PC-3 (cell line): Measurements from ENCODE around the gene CSTPP1. TPM values are rescaled to one million over a fixed set of nuclear protein-coding genes. Genes with fewer than 3 reads are reported as not detected.

Source experiments
- ATAC-seq: fragments of 200-7000 bp; cut with Tn5 transposase; 2 replicates; pipeline ENCODE4 v1.9.1; 2020; ENCODE audit warnings: mild to moderate bottlenecking, moderate library complexity
- Bru-seq: library from RNA; stranded (reverse); fragments of 400-500 nt; gene quantifications from one replicate; lab custom pipeline; 2021; lab: Mats Ljungman, UMichigan
- BruChase-seq, 2 experiments: library from RNA; stranded (reverse); fragments of 400-500 nt; gene quantifications; one replicate each; lab custom pipeline; 2021; lab: Mats Ljungman, UMichigan
- BruUV-seq: library from RNA; stranded (reverse); fragments of 400-500 nt; replicated peaks from 2 replicates; lab custom pipeline; 2021; lab: Mats Ljungman, UMichigan
- CTCF ChIA-PET: fragments of 300-600 bp; sonication (Branson Sonifier 250); formaldehyde crosslinking; loops from one replicate; lab custom pipeline; 2022; ENCODE audit warnings: antibody characterized with exemption; lab: Charles Lee
- POLR2A ChIA-PET: fragments of 300-600 bp; sonication (Branson Sonifier 250); formaldehyde crosslinking; loops from one replicate; lab custom pipeline; 2022; ENCODE audit warnings: antibody characterized with exemption; ENCODE audit not compliant: unreplicated experiment; lab: Charles Lee
- DNase-seq: peaks from one replicate; pipeline ENCODE4 v3.0.0-alpha.2; 2015
- H2AFZ ChIP-seq: fragments of 300-600 bp; sonication (generic); 2 replicates; pipeline ENCODE4 v1.6.0; 2016; ENCODE audit warnings: antibody characterized with exemption, low read length
- H3F3A ChIP-seq: fragments of 300-600 bp; sonication (generic); one replicate; pipeline ENCODE4 v1.6.0; 2017; ENCODE audit warnings: antibody characterized with exemption, low read length, control low read depth, mild to moderate bottlenecking; ENCODE audit not compliant: unreplicated experiment
- H3K27ac ChIP-seq: fragments of 300-600 bp; sonication (generic); 2 replicates; pipeline ENCODE4 v1.5.1; 2016; ENCODE audit warnings: mild to moderate bottlenecking, low read length
- H3K27me3 ChIP-seq: fragments of 300-600 bp; sonication (generic); 2 replicates; pipeline ENCODE4 v1.6.1; 2016; ENCODE audit warnings: low read length, mixed read lengths
- H3K36me3 ChIP-seq: fragments of 300-600 bp; sonication (generic); 2 replicates; pipeline ENCODE4 v1.6.1; 2016; ENCODE audit warnings: low read depth, mixed run types, low read length, mixed read lengths
- H3K4me1 ChIP-seq: fragments of 300-600 bp; sonication (generic); 2 replicates; pipeline ENCODE4 v1.5.1; 2016; ENCODE audit warnings: low read length; ENCODE audit not compliant: insufficient read depth
- H3K4me2 ChIP-seq: fragments of 300-600 bp; sonication (generic); 2 replicates; pipeline ENCODE4 v1.6.0; 2016; ENCODE audit warnings: low read length
- H3K4me3 ChIP-seq: fragments of 300-600 bp; sonication (generic); 2 replicates; pipeline ENCODE4 v1.5.1; 2016; ENCODE audit warnings: mild to moderate bottlenecking, low read length, mixed read lengths
- H3K79me2 ChIP-seq: fragments of 300-600 bp; sonication (generic); 2 replicates; pipeline ENCODE4 v1.6.1; 2017; ENCODE audit warnings: low read length, mixed read lengths
- H3K9ac ChIP-seq: fragments of 300-600 bp; sonication (generic); 2 replicates; pipeline ENCODE4 v1.6.0; 2016; ENCODE audit warnings: mild to moderate bottlenecking, low read length
- H3K9me2 ChIP-seq: fragments of 300-600 bp; sonication (generic); replicated peaks from 2 replicates; pipeline ENCODE4 v1.6.1; 2016; ENCODE audit warnings: mixed run types, low read length, mixed read lengths
- H3K9me3 ChIP-seq: fragments of 300-600 bp; sonication (generic); 2 replicates; pipeline ENCODE4 v1.6.1; 2016; ENCODE audit warnings: low read length, mixed read lengths
- H4K20me1 ChIP-seq: fragments of 300-600 bp; sonication (generic); 2 replicates; pipeline ENCODE4 v1.6.1; 2016; ENCODE audit warnings: low read length, mixed read lengths
- CTCF ChIP-seq: fragments of 300-600 bp; sonication (generic); conservative IDR thresholded peaks from 2 replicates; pipeline ENCODE4 v1.5.1; 2017; ENCODE audit warnings: antibody characterized with exemption, low read depth, mild to moderate bottlenecking, low read length
- EZH2 ChIP-seq: fragments of 300-600 bp; sonication (generic); IDR thresholded peaks from one replicate; pipeline ENCODE4 v1.6.1; 2017; ENCODE audit warnings: antibody characterized with exemption, mild to moderate bottlenecking, low read length; ENCODE audit not compliant: unreplicated experiment
- EZH2phosphoT487 ChIP-seq: fragments of 300-600 bp; sonication (generic); IDR thresholded peaks from 2 replicates; pipeline ENCODE4 v1.6.1; 2018; ENCODE audit warnings: mild to moderate bottlenecking, antibody characterized with exemption, low read length, borderline replicate concordance
- intact Hi-C: fragments of 100-400 bp; cut with micrococcal nuclease; formaldehyde crosslinking; loops from 2 replicates; pipeline ENCODE4 v1.9.0; 2023
- long read RNA-seq: library from polyadenylated mRNA; unstranded; transcript quantifications from one replicate; pipeline ENCODE4 v2.0.0, GENCODE V29; 2021; ENCODE audit not compliant: unreplicated experiment
- total RNA-seq: library from RNA; depleted of rRNA; stranded (reverse); fragments of >200 nt; gene quantifications from 2 replicates; pipeline ENCODE4 v1.2.3, GENCODE V29; 2014; rRNA removed

Gene CSTPP1, protein sequence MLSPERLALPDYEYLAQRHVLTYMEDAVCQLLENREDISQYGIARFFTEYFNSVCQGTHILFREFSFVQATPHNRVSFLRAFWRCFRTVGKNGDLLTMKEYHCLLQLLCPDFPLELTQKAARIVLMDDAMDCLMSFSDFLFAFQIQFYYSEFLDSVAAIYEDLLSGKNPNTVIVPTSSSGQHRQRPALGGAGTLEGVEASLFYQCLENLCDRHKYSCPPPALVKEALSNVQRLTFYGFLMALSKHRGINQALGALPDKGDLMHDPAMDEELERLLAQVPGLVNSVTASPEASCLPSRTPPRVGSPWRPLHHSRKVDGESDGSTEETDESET
- 15.2 and 21.7 TPM in 2 replicates for total RNA-seq
- percentile 67 among the genes with signal in this experiment for Bru-seq, nascent RNA
- BruChase-seq, experiment 1, labeled RNA remaining after a 6-hour chase, result percentile 57 among the genes with signal in this experiment
- percentile 65 among the genes with signal in this experiment for BruChase-seq, experiment 2, labeled RNA remaining after a 2-hour chase
- long read RNA-seq, transcript C11orf49-201 (9 exons, 1,645 nt), result major isoform, 35 of 108 reads
- long read RNA-seq, transcript C11orf49-223 (1 exons, 2,141 nt), result minor isoform, 19 of 108 reads
- long read RNA-seq, transcript C11orf49-207 (8 exons, 1,527 nt), result minor isoform, 11 of 108 reads
- long read RNA-seq, transcript C11orf49-202 (9 exons, 1,651 nt), result minor isoform, 6 of 108 reads
- long read RNA-seq, partial matches to known transcripts, result 11 of 108 reads
- long read RNA-seq, other reads (novel, unspliced or antisense), result 24 of 108 reads

- DNase-seq (peak; percentile 91), ATAC-seq (peak; percentile 96)
- Histone ChIP-seq H3K9ac (peak within 1 kb of the TSS; percentile 65), H3K4me2 (peak within 1 kb of the TSS; percentile 88), H3K9me2 (no peaks in the 10 kb centered on the region), H3K36me3 (no peaks in the 10 kb centered on the region), H3K4me3 (peak within 1 kb of the TSS; percentile 72), H3K9me3 (no peaks in the 10 kb centered on the region), H3K27ac (no peak within 1 kb of the TSS; the same call in 1 of the 2 replicates), H3K79me2 (peaks cover 5% of the 10 kb centered on the region; the same call in 1 of the 2 replicates), H4K20me1 (no peaks in the 10 kb centered on the region), H3K27me3 (no peaks in the 10 kb centered on the region), H3F3A (no peaks in the 10 kb centered on the region), H3K4me1 (peaks cover 3% of the 10 kb centered on the region; the same call in 1 of the 2 replicates), H2AFZ (peak within 1 kb of the TSS; percentile 90)
- TF ChIP-seq EZH2 (no peak), CTCF (no peak), EZH2phosphoT487 (no peak)
- ChIA-PET POLR2A (interaction anchor here (0.6 to 0.8 kb wide), 3 partner anchors 9 to 407 kb away, joined by 3 to 4 read pairs (median 4); no protein-coding TSS in a partner anchor), CTCF (interaction anchor here (0.6 kb wide), 2 partner anchors 40 to 216 kb away, joined by 3 to 12 read pairs; no protein-coding TSS in a partner anchor)
- intact Hi-C loops, result no loop called here
- BruUV-seq, result TSS peak; percentile 35
Measured at GRCh38 chr11:46936138-46937110, at the start of gene CSTPP1. TSS of gene CSTPP1 (plus strand) at chr11:46936761. CDS start at chr11:46936806, 45 bp downstream.

- Histone ChIP-seq H3K4me3 (no peak overlapping the region), H3K27ac (no peak overlapping the region), H3K27me3 (no peaks in the 10 kb centered on the region), H4K20me1 (no peaks in the 10 kb centered on the region), H3K4me1 (no peaks in the 10 kb centered on the region), H3K79me2 (no peaks in the 10 kb centered on the region), H3K9me3 (no peaks in the 10 kb centered on the region), H3K9ac (no peak overlapping the region), H3K36me3 (no peaks in the 10 kb centered on the region), H3F3A (no peaks in the 10 kb centered on the region), H3K4me2 (no peak overlapping the region), H3K9me2 (no peaks in the 10 kb centered on the region), H2AFZ (no peak overlapping the region)
- TF ChIP-seq EZH2phosphoT487, result no peak
- TF ChIP-seq EZH2, result no peak
- no peak for TF ChIP-seq CTCF
- CTCF ChIA-PET, result no interaction called here
- DNase-seq, result no peak
- POLR2A ChIA-PET, result no interaction called here
- intact Hi-C loops, result loop anchor here (1.0 kb wide), 3 partner anchors 265 to 467 kb away; no protein-coding TSS in a partner anchor
- no TSS peak for BruUV-seq
- ATAC-seq, result no peak
Measured at GRCh38 chr11:46888636-46889035, 47.9 kb upstream of the CSTPP1 start.
